ENCODE measurements around the gene GPR85.
"Not testable (repeated sequence)": the region's sequence is repeated elsewhere in the genome, so short reads cannot be mapped to it uniquely, and the experiment has no call there.

The GPR85 gene, protein sequence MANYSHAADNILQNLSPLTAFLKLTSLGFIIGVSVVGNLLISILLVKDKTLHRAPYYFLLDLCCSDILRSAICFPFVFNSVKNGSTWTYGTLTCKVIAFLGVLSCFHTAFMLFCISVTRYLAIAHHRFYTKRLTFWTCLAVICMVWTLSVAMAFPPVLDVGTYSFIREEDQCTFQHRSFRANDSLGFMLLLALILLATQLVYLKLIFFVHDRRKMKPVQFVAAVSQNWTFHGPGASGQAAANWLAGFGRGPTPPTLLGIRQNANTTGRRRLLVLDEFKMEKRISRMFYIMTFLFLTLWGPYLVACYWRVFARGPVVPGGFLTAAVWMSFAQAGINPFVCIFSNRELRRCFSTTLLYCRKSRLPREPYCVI

DNA sequence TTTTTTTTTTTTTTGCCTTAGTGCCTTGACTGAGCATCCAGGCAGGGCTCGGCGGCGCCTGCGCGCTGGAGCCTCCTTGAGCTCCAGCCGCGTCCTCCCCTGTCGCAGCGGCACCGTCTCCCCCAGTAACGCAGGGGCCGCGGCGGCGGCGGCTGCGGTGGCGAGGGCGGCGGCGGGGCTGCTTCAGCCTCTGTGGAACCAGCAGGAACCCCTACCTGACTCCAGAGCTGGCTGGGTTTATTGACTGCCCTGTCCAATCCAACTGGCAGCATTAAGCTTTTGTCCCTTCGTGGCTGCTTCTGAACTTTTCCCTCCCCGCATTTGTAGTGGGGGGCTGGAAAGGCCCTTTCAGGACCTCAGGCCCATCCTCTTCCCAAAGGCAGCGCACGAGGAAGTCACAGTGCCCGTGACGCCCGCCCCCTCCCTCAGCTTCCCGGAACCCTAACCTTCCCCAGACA is at the start of gene GPR85:
Gene GPR85, minus strand, starts transcription at position 397 of the 458 bp plus-strand sequence. CDS start 2,106 bp downstream, outside the sequence.
- H3K9me3 ChIP-seq = no peaks in the 10 kb centered on the region
- peaks cover 31% of the 10 kb centered on the region for H3K27me3 ChIP-seq (ENCODE audit: low read depth)
- H3K36me3 ChIP-seq (replicated peaks) = no peaks in the 10 kb centered on the region
- DNase-seq (ENCODE audit: low spot score in 2 of 2) = peak; percentile 22 to 65
- no peaks in the 10 kb centered on the region; the same call in none of the 2 replicates for H3K4me1 ChIP-seq
- H3K4me3 ChIP-seq = peak within 1 kb of the TSS; percentile 18
- in situ Hi-C loops (cut with MboI; ENCODE audit: low sequenced_read_pairs) = no loop called here

DNA sequence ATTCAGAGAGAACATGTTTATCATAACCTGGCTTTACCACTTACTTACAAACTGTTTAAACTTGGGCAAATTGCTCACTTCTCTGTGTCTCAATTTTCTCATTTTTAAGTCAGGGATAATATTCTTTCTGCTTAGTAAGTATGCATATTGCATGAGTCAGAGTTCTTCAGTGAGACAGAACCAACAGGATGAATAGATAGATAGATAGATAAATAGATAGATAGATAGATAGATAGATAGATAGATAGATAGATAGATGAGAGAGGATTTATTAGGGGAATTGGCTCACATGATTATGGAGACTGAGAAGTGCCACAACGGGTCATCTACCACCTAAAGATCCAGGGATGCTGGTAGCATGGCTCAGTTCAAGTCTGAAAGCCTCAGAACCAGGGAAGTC is 47.4 kb upstream of the GPR85 start:
- Histone ChIP-seq H3K4me1 (no peaks in the 10 kb centered on the region), H3K9me3 (no peaks in the 10 kb centered on the region), H3K36me3 (replicated peaks) (no peaks in the 10 kb centered on the region), H3K4me3 (no peak overlapping the region), H3K27me3 (ENCODE audit: low read depth) (no peaks in the 10 kb centered on the region)
- DNase-seq (ENCODE audit: low spot score in 2 of 2) = no peak
- in situ Hi-C loops (cut with MboI; ENCODE audit: low sequenced_read_pairs) = no loop called here

DNA sequence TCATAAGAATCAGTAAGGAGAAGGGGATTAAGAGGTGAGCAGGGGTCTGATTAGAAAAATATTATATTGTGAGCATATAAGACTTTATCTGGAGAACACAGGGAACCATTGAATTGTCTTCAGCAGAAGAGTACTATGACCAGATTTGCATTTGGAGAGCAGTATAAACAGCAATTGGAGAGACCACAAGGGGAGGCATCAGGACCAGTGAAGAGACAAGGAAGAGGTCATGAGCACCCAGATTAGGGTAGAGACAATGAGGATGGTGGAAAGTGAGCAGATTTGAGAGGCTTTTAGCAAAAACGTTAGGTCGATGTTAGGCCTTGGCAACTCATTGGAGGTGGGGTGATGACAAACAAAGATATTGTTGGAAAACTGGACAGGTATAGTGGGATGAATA is 44.7 kb upstream of the GPR85 start:
- Histone ChIP-seq H3K4me1 (no peaks in the 10 kb centered on the region), H3K9me3 (no peaks in the 10 kb centered on the region), H3K27me3 (ENCODE audit: low read depth) (no peaks in the 10 kb centered on the region), H3K4me3 (no peak overlapping the region), H3K36me3 (replicated peaks) (no peaks in the 10 kb centered on the region)
- in situ Hi-C loops (cut with MboI; ENCODE audit: low sequenced_read_pairs) = no loop called here
- no peak for DNase-seq (ENCODE audit: low spot score in 2 of 2)

DNA sequence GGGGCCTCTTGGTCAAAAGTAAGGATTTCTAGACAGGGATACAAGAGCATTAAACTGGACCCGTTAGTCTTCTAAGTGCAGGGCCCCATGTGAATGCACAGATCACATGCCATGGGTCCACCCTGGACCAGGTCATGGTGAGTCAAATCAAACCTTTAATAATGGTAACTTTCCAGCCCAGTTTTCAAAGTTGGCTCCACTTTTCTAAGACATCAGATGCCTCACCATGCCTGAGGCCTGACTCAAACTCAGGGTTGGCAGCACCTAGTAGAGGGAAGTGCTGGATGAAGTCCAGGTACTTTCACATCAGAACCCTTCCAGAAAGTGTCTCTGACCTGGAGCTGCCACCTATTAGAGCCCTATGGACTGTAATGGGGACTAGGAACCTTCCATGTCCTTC is 41.4 kb upstream of the GPR85 start:
- no peaks in the 10 kb centered on the region for H3K4me1 ChIP-seq
- no peaks in the 10 kb centered on the region for H3K9me3 ChIP-seq
- H3K4me3 ChIP-seq = no peak overlapping the region
- no peaks in the 10 kb centered on the region for H3K36me3 ChIP-seq (replicated peaks)
- no peak for DNase-seq (ENCODE audit: low spot score in 2 of 2)
- in situ Hi-C loops (cut with MboI; ENCODE audit: low sequenced_read_pairs) = no loop called here
- no peaks in the 10 kb centered on the region for H3K27me3 ChIP-seq (ENCODE audit: low read depth)

DNA sequence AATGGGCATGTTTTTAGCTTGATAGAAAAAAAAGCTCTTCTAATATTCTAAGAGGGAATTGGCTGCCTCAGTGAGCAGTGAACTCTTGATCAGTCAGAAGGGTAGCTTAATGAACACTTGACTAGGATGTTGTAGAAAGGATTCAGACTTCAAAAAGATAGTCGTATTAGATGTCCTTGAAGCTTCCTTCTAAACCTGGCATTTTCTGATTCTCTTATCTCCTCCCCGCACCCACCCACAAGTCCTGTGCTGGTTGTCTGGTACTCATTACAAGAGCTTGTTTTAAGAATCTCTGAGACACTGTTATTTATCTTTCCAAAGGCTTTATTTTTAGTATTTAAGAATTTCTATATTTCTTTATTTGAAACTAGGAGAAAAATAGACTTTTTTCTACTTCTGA is 39.1 kb upstream of the GPR85 start:
- DNase-seq (ENCODE audit: low spot score in 2 of 2) = no peak
- no peaks in the 10 kb centered on the region for H3K9me3 ChIP-seq
- no peak overlapping the region for H3K4me3 ChIP-seq
- H3K27me3 ChIP-seq (ENCODE audit: low read depth) = no peaks in the 10 kb centered on the region
- no peaks in the 10 kb centered on the region for H3K36me3 ChIP-seq (replicated peaks)
- in situ Hi-C loops (cut with MboI; ENCODE audit: low sequenced_read_pairs) = no loop called here
- no peaks in the 10 kb centered on the region for H3K4me1 ChIP-seq

DNA sequence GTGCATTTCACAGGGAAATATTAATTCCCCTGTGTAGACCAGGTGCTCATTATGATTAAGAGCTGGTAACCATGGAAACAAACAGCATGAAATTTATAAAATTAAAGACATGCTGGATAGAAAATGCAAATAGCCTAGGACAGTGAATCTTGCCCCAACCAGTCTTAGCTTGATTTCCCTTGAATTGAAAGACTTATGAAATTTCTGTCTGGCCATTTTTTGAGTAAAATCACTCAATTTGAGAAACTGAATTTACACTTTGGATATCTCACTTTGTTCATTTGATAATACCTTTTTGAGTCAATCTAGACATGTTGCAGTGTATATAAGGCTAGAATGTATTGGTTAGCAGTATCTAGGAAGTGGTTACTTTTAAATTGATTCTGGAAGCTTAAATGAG is 36.1 kb upstream of the GPR85 start:
- in situ Hi-C loops (cut with MboI; ENCODE audit: low sequenced_read_pairs) = no loop called here
- Histone ChIP-seq H3K27me3 (ENCODE audit: low read depth) (no peaks in the 10 kb centered on the region), H3K4me3 (no peak overlapping the region), H3K4me1 (no peaks in the 10 kb centered on the region; the same call in 1 of the 2 replicates), H3K9me3 (no peaks in the 10 kb centered on the region), H3K36me3 (replicated peaks) (peaks cover 1% of the 10 kb centered on the region)
- no peak for DNase-seq (ENCODE audit: low spot score in 2 of 2)

DNA sequence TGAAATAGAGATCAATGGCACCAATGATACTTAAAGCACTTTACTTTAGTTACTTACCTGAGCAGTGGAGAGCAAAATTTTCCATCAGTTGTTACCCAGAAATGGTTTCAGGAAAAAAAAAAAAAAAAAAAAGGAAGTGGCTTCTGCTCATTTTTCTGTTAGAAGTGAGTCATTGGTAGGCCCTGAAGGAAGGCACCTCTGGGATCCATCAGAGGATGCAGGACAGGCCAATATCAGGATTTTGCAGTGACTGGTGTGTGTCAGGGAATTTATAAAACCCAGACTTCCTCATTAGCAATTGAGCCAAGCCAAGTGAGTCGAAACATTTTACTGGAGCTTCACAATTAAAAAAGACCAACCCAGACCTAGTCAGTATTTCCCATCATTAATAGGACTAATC is 34.0 kb upstream of the GPR85 start:
- in situ Hi-C loops (cut with MboI; ENCODE audit: low sequenced_read_pairs) = no loop called here
- H3K27me3 ChIP-seq (ENCODE audit: low read depth) = no peaks in the 10 kb centered on the region
- no peak overlapping the region for H3K4me3 ChIP-seq
- H3K36me3 ChIP-seq (replicated peaks) = peaks cover 11% of the 10 kb centered on the region
- H3K9me3 ChIP-seq = no peaks in the 10 kb centered on the region
- H3K4me1 ChIP-seq = peaks cover 4% of the 10 kb centered on the region; the same call in 1 of the 2 replicates
- DNase-seq (ENCODE audit: low spot score in 2 of 2) = no peak

DNA sequence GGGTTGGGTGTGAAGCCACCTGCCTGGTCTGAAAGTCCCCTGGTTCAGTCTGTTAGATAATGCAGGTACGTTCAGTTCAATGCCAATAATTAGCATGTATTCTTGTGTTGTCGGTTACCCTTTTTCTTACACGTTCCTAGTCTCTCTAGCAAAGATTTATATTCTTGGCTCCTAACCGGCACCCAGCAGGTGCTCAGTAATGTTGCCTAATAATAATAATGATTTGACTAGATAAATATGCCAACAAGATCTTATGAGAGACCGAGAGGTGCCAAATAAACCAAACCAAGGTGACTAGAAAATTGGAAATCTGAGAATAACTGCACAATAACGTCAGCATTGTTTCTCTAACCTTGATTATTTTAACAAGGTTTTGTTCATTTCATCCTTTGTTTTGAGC is 32.8 kb upstream of the GPR85 start:
- peaks cover 11% of the 10 kb centered on the region for H3K36me3 ChIP-seq (replicated peaks)
- no peaks in the 10 kb centered on the region for H3K9me3 ChIP-seq
- no peaks in the 10 kb centered on the region for H3K27me3 ChIP-seq (ENCODE audit: low read depth)
- in situ Hi-C loops (cut with MboI; ENCODE audit: low sequenced_read_pairs) = no loop called here
- H3K4me3 ChIP-seq = no peak overlapping the region
- H3K4me1 ChIP-seq = peaks cover 4% of the 10 kb centered on the region; the same call in 1 of the 2 replicates
- no peak for DNase-seq (ENCODE audit: low spot score in 2 of 2)

DNA sequence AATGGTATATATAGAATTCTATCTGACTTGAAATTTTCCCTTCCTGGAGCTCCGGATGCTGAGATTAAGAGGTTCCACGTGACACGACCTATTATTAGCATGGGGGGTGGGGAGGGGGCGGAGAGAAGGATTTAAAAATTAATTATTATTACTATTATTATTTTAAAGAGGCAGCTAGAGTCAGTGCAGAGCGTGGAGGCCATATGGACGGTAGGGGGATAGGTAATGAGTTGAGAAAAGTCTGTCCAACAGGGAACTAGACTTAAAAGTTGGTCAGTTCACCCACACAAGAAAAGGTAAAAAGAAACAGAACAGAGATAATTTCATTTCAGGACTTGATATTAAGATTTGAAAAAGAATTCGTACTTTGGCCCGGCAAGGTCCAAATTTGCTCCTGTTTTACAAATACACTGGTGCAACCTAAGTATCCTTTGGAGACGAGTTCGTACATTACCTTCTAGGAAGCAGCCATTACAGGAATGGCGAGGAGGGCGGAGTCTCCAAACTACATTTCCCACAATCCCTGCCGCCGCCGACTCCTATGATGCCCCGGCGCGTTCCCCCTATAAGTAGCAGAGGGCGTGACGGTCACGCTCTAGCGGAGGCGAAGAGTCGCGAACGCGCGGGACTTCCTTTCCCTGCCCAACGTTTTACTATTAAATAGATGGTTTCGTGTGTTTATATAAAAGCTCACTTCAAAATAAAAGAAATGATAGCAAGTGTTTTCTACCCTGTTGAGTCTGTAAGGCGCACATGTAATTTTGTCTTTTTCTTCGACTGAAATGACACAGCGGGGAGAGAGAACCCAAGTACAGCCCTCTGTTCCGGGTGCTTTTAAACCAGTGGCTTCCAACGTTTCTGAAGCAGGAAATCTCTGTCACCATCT is 31.7 kb upstream of the GPR85 start, which contains the start of gene SMIM30:
Gene SMIM30, minus strand, starts transcription at position 481 of the 886 bp plus-strand sequence. CDS start 976 bp downstream, outside the sequence.
- Histone ChIP-seq H3K9me3 (no peaks in the 10 kb centered on the region), H3K27me3 (ENCODE audit: low read depth) (no peaks in the 10 kb centered on the region), H3K4me1 (peaks cover 4% of the 10 kb centered on the region; the same call in 1 of the 2 replicates), H3K36me3 (replicated peaks) (peaks cover 11% of the 10 kb centered on the region), H3K4me3 (peak within 1 kb of the TSS; percentile 61)
- peak; percentile 79 to 91 for DNase-seq (ENCODE audit: low spot score in 2 of 2)
- in situ Hi-C loops (cut with MboI; ENCODE audit: low sequenced_read_pairs) = no loop called here

DNA sequence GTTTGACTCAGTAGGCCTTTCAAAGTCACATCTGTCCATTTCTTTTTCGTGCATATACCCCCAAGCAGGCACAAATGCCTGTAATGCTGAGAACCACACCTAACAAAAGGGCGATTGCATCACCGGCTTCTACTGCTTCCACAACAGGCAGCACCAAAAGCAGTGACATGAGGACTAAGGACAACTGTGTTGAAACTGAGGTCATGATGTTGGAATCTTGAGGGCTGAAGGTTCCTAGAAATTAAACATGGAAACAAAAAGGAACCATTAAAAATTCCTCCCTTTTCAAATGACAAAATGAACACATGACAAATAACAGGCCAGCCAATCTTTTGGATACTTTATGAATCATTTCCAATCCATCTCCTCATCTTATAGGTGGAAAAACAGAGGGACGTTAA is 30.7 kb upstream of the GPR85 start:
- peak overlapping the region; percentile 61 for H3K4me3 ChIP-seq
- DNase-seq (ENCODE audit: low spot score in 2 of 2); H3K27me3 ChIP-seq (ENCODE audit: low read depth); H3K4me1 ChIP-seq; in situ Hi-C loops (cut with MboI; ENCODE audit: low sequenced_read_pairs); H3K9me3 ChIP-seq: not testable (repeated sequence)
- peaks cover 11% of the 10 kb centered on the region for H3K36me3 ChIP-seq (replicated peaks)

DNA sequence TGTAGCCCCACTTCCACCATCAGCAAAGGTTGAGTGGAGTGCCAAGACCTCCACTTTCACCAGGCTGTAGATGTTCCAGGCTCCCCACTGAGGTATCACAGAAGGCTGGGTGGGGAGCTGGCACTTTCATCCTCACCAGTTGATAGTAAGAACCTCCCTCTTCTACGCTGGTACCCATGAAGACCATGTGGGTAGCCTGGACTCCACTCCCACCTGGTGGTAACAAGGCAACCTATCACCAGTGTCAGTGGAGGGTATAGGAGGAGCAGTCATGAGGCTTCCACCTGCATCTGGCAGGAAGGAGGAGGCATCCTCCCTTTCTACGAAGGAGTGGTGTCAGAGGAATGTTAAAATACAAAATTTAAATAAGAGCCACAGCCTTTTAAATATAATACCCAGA is 27.3 kb upstream of the GPR85 start:
- peaks cover 11% of the 10 kb centered on the region for H3K36me3 ChIP-seq (replicated peaks)
- H3K27me3 ChIP-seq (ENCODE audit: low read depth) = no peaks in the 10 kb centered on the region
- H3K4me3 ChIP-seq = no peak overlapping the region
- in situ Hi-C loops (cut with MboI; ENCODE audit: low sequenced_read_pairs) = no loop called here
- no peak for DNase-seq (ENCODE audit: low spot score in 2 of 2)
- H3K9me3 ChIP-seq = no peaks in the 10 kb centered on the region
- peaks cover 4% of the 10 kb centered on the region; the same call in 1 of the 2 replicates for H3K4me1 ChIP-seq

DNA sequence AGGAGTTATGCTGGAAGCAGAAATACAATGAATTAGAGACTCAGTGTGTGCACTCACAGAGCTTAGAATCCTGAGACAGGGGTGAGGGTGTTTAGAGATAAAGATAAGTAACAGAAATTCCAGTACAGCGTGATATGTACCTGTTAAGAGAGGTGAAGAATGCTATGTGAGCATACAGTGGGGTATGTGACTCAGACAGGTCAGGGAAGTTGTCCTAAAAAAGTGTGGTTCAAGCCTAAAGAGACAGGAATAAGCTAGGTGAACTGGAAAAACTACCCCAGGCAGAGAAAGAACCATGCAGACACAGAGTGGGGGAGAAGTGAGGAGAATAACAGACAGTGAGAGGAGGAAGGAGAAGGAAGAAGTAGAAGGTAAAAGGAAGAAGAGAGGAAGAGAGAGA is 23.1 kb upstream of the GPR85 start:
- no peaks in the 10 kb centered on the region for H3K9me3 ChIP-seq
- H3K4me1 ChIP-seq = no peaks in the 10 kb centered on the region
- no peaks in the 10 kb centered on the region for H3K27me3 ChIP-seq (ENCODE audit: low read depth)
- in situ Hi-C loops (cut with MboI; ENCODE audit: low sequenced_read_pairs) = no loop called here
- H3K4me3 ChIP-seq = no peak overlapping the region
- H3K36me3 ChIP-seq (replicated peaks) = no peaks in the 10 kb centered on the region
- DNase-seq (ENCODE audit: low spot score in 2 of 2) = no peak

DNA sequence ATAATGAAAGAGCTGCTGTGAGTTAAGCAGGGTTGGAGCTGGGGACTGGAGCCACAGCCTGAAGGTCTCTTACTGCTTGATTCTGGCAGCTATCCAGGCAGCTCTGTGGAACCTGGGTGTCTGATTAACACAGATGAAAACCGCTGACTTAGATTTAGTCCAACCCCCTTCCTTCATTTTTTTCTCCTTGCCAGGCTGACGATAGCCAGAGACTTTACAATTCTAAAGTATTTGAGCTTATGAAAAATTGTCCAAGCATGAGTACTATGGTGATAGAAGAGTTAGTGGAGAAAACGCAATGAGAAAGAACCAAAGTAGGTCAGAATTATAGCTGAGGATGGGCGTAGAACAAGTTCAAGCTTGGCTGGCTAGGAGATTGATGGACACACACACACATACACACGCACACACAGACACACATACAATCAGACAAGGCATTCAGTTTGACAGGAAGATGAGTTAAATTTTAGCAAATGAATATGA is 13.5 kb upstream of the GPR85 start:
- peaks cover 4% of the 10 kb centered on the region; the same call in 1 of the 2 replicates for H3K27me3 ChIP-seq (ENCODE audit: low read depth)
- H3K9me3 ChIP-seq = no peaks in the 10 kb centered on the region
- DNase-seq (ENCODE audit: low spot score in 2 of 2) = no peak
- no peak overlapping the region for H3K4me3 ChIP-seq
- in situ Hi-C loops (cut with MboI; ENCODE audit: low sequenced_read_pairs) = no loop called here
- no peaks in the 10 kb centered on the region for H3K36me3 ChIP-seq (replicated peaks)
- no peaks in the 10 kb centered on the region for H3K4me1 ChIP-seq

Data from HAP-1 (cell line).